Measurements from ENCODE around the gene TEPSIN.

TEPSIN gene

DNA sequence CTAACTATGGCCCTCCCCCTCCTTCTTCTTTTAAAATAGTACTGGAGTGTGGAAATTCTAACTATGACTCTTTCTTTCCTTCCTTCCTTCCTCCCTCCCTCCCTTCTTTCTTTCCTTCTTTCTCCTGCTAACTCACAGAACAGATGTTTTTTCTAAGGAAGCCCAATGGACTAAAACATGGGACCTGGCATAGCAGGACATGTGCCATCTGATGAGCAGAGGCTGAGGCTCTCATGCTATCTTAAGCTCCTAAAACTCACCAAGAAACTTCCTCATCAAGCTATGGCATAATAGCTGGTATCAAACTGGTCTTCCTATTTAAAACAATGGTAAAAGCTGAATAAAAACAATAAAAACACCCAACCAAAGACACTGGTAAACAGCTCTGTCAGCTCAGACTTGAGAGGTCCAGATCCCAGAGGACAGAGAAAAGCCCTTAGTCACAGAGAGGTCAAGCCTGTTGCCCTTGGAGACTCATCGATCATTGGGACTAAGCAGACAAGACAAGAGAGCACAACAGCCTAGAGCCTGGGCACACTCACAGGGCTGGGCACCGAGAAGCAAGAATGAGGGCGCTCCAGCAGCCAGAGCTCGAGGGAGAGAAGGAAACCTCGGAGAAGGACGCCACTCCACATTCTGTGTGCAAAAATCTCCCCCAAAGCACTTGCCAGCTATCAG lies 28.7 kb upstream of the TEPSIN start:
- DNase-seq (ENCODE audit: low read depth in 2 of 2), result no peak
- no peak overlapping the region for H3K4me3 ChIP-seq (replicated peaks in 1 of 2; ENCODE audit: low read depth in 2 of 2, low read length in 2 of 2)
- TF ChIP-seq, protein P1, sequence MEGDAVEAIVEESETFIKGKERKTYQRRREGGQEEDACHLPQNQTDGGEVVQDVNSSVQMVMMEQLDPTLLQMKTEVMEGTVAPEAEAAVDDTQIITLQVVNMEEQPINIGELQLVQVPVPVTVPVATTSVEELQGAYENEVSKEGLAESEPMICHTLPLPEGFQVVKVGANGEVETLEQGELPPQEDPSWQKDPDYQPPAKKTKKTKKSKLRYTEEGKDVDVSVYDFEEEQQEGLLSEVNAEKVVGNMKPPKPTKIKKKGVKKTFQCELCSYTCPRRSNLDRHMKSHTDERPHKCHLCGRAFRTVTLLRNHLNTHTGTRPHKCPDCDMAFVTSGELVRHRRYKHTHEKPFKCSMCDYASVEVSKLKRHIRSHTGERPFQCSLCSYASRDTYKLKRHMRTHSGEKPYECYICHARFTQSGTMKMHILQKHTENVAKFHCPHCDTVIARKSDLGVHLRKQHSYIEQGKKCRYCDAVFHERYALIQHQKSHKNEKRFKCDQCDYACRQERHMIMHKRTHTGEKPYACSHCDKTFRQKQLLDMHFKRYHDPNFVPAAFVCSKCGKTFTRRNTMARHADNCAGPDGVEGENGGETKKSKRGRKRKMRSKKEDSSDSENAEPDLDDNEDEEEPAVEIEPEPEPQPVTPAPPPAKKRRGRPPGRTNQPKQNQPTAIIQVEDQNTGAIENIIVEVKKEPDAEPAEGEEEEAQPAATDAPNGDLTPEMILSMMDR (IDR thresholded peaks at IDR 0.05; ENCODE audit: low read depth, low read length), result no peak

DNA sequence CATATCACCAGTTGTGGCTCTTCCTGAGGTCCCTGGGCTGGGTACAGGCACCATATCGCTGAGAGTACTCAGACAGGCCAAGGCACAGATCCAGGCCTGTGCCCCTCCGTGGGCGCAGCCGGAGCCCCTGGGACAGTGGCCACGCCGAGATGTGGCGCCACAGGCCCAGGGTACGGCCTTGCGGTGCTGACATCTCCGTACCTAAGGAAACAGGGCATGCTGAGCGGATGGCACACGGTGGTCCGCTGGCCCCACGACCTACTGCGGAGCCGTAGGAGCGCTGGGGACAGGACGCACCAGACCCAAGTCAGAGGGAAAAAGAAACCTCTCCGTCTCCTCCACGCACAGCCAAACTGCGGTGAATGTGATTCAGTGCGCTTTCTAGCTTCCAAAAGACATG lies 26.7 kb upstream of the TEPSIN start:
- DNase-seq (ENCODE audit: low read depth in 2 of 2), result no peak
- no peak overlapping the region for H3K4me3 ChIP-seq (replicated peaks in 1 of 2; ENCODE audit: low read depth in 2 of 2, low read length in 2 of 2)
- TF ChIP-seq, protein P1 (IDR thresholded peaks at IDR 0.05; ENCODE audit: low read depth, low read length), result no peak

DNA sequence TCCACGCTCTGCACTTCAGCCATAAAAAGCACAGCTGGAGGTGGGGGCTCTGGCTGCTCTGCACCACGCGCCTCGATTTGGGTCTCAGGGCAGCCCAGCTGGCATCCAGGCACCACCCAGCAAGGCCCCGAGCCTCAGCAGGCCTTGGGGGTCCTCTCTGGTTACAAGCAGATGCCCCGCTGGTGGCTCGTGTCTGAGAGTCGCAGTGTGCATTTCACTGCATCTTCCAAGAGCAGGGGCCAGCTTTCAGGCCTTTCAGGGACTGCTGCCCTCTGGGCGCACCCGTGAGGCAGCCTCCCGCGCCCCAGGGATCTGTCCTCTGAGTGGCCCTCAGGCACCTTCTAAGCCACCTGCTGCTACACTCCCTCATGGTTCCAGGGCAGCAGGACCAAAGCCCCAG lies 25.8 kb upstream of the TEPSIN start:
- DNase-seq (ENCODE audit: low read depth in 2 of 2), result no peak
- no peak overlapping the region for H3K4me3 ChIP-seq (replicated peaks in 1 of 2; ENCODE audit: low read depth in 2 of 2, low read length in 2 of 2)
- TF ChIP-seq, protein P1 (IDR thresholded peaks at IDR 0.05; ENCODE audit: low read depth, low read length), result no peak

DNA sequence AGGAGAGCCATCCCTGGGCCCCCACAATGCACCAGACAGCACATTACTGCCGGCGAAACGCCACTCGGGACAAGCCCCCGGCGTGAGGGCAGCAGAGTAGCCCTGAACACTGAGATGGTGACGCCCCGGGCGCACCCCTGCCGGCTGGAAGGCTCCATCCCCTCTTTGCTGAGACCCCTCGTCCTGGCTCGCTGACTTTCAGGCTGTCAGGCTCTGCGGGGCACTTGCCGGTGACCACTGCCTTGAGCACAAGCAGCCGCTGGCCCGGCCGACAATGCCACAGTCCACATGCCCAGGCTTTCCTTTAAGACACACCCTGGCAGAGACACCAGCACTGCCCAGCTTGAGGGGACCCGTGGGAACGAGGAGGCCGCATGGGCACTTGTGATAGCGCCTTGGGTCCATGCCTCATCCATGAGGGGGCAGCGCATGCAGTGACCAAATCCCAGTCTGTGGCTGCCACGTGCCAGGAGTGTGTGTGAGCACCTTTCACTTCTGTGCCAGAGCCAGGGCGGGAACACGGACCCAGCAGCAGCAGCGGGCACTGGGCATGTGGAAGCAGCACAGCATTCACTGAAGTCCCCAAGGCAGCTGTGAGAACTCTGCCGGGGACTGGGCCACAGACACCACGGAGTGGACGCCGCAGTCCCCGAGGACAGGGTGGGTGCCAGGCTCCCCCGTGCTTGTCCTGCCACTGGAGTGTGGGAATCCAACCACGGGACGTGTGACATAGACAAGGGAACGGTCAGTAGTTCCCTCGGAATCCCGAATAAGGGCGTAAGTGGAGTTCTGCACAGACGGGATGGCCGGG lies 24.7 kb upstream of the TEPSIN start:
- H3K4me3 ChIP-seq (replicated peaks in 1 of 2; ENCODE audit: low read depth in 2 of 2, low read length in 2 of 2), result no peak overlapping the region
- TF ChIP-seq, protein P1 (IDR thresholded peaks at IDR 0.05; ENCODE audit: low read depth, low read length), result no peak
- no peak for DNase-seq (ENCODE audit: low read depth in 2 of 2)

DNA sequence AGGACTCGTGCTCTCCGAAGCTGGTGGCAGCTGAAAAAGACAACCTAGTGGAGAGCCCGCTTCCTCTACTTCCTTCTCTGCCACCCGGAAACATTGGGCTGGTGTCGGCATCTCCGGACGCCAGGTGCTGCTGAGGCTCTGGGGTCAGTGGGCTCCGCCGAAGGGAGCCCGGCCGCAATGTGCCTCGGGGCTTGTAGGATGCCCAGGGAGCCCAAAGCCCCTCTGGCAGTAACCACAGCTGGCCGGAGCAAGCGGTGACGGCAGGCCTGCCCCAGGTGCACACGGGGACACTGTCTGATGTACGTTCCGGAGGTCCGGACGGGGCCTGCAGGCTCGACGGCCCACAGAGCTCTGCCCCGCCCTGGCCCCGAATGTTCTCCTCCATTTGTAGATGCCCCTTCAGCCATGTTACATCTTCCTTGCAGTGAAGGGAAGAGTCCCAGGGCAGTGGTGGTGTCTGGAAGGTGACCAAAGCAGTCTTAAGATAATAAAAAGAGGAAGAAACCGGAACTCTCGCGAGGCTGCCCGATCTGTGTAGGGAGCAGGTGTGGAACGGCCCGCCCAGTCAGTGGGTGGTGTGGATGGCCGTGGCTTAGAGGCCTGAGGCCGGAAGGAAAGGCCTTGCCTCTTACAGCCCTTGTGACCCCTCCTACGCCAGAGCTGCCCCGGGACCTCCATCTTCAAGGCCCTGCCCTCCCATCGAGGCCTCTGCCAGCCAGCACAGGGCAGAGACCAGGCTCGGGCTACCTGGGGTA lies 22.9 kb upstream of the TEPSIN start:
- DNase-seq (ENCODE audit: low read depth in 2 of 2), result no peak
- H3K4me3 ChIP-seq (replicated peaks in 1 of 2; ENCODE audit: low read depth in 2 of 2, low read length in 2 of 2), result no peak overlapping the region
- TF ChIP-seq, protein P1 (IDR thresholded peaks at IDR 0.05; ENCODE audit: low read depth, low read length), result no peak

DNA sequence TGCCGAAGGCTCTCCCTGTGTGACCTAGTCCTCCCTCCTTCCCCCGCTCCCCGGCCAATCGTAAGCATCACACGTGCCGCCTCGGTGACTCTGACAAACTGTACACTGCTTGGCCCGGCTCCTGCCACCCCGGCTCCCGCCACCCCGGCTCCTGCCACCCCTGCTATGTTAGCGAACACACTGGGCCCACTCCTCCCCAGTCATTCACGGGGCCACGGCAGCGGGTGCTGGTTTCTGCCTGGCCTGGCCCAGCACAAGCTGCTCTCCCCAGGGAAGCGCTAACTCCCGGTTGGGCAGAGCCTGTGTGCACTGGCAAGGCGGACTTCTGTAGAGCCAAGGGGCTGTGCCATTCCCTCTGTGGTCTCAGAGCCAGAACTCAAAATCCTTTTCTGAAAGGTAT lies 22.2 kb upstream of the TEPSIN start:
- H3K4me3 ChIP-seq (replicated peaks in 1 of 2; ENCODE audit: low read depth in 2 of 2, low read length in 2 of 2), result no peak overlapping the region
- DNase-seq (ENCODE audit: low read depth in 2 of 2), result no peak
- TF ChIP-seq, protein P1 (IDR thresholded peaks at IDR 0.05; ENCODE audit: low read depth, low read length), result no peak

Data from cardiac fibroblast (primary cell).